Measurements from ENCODE around the gene SLC2A10.

GRCh38 chr20:46720776-46721425, 11.5 kb downstream of the SLC2A10 start:
- TF ChIP-seq CTCF (IDR thresholded peaks at IDR 0.05) (no peak), POLR2A (IDR thresholded peaks at IDR 0.05) (no peak)

All from lower leg skin (tissue), 3 donors.